ENCODE measurements around the gene PCDHGB1.

DNA sequence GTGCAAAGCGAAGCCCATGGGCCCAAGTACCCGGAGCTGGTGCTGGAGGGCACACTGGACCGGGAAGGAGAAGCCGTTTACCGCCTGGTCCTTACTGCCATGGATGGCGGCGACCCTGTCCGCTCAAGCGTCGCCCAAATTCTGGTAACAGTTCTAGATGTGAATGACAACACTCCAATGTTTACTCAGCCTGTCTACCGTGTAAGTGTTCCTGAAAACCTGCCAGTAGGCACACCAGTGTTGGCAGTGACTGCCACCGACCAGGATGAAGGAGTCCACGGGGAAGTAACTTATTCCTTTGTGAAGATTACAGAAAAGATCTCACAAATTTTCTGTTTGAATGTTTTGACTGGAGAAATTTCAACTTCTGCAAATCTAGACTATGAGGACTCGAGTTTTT is 24.7 kb downstream of the PCDHGB1 start:
- no peak for TF ChIP-seq EP300 (IDR thresholded peaks at IDR 0.05)
- TF ChIP-seq, protein P1, sequence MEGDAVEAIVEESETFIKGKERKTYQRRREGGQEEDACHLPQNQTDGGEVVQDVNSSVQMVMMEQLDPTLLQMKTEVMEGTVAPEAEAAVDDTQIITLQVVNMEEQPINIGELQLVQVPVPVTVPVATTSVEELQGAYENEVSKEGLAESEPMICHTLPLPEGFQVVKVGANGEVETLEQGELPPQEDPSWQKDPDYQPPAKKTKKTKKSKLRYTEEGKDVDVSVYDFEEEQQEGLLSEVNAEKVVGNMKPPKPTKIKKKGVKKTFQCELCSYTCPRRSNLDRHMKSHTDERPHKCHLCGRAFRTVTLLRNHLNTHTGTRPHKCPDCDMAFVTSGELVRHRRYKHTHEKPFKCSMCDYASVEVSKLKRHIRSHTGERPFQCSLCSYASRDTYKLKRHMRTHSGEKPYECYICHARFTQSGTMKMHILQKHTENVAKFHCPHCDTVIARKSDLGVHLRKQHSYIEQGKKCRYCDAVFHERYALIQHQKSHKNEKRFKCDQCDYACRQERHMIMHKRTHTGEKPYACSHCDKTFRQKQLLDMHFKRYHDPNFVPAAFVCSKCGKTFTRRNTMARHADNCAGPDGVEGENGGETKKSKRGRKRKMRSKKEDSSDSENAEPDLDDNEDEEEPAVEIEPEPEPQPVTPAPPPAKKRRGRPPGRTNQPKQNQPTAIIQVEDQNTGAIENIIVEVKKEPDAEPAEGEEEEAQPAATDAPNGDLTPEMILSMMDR (IDR thresholded peaks at IDR 0.05), result no peak
- TF ChIP-seq POLR2AphosphoS5 (IDR thresholded peaks at IDR 0.05), result no peak
